Femur (tissue), 1 donor: Measurements from ENCODE around the gene C12orf75.
A peak's percentile ranks its signal among the peaks of the same experiment; 100 is the strongest.
"Not testable (repeated sequence)": the region's sequence is repeated elsewhere in the genome, so short reads cannot be mapped to it uniquely, and the experiment has no call there.

Experiments used
- DNase-seq: peaks from one replicate; pipeline ENCODE4 v3.0.0-alpha.2; 2017

Gene C12orf75

DNA sequence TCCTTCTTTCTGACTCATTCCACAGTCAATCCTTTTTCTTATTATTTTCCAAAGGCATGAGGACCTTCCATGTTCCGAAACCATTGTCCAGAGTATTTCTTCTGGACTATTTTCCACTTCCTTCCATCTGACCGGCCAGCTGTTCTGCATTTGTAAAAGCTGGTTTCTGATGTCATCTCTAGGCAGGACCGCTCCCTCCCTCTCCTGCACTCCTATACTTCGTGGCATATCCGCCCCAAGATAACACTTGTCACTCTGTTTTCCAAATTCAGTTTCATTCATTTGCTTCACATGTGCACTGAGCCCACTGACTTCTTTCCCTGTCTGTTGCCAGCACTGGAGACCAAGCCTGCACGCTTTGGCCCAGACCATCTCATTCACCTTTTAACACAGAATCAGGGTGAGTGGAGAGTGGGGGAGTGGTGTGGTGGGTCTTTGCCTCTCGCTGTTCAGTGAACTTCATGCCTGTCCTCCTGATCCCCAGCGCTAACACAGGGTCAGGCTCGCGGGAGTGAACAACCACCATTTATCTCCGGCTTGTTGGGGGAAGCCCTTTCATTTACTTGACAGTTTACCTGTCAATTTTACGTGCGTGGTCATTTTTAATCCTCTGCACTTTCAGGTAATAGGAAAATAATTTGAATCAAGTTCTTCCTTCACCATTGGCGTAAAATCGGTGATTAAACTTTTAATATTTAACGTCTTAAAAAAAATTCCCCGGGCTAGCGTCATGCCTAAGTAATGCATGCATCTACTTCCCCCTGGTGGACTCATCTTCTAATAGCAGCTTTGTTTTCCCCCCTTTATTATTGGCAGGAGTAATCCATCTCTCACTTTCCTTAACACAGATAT lies 52.5 kb downstream of the C12orf75 start:
- peak; percentile 50 for DNase-seq

DNA sequence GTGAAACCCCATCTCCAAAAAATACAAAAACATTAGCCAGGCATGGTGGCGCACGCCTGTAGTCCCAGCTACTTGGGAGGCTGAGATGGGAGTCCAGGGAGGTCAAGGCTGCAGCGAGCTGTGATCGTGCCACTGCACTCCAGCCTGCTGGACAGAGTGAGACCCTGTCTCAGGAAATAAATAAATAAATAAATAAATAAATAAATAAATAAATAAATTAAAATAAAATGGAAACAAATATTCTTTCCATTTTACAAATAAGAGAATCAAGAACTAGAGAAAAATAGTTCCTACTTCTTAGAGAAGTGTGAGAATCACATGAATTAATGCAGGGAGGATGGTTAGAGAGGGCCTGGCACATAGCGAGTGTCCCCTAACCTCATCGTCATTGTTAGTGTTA lies 53.7 kb downstream of the C12orf75 start:
- no peak for DNase-seq

DNA sequence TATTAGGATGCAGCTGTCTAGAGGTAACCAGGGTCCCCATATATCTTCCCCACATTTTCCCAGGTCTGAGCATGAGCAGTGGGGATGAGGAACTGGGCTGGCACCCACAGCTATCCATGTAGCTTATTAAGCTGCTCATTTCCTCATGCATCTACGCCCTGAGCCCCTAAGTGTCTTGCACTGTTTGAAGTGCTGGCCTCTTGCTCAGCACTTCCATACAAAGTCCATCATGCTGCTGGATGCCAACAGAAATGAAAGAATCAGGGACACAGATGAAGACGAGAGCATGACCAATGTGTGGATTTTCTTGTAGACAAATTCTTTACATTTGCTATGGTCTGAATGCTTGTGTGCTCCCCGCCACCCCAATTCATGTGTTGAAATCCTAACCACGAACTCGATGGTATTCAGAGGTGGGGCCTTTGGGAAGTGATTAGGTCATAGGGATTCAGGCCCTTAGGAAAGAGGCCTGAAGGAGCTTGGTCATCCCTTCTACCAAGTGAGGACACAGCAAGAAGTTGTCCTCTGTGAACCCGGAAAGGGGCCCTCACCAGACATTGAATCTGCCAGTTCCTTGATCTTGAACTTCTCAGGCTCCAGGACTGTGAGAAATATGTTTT lies 54.5 kb downstream of the C12orf75 start:
- DNase-seq: no peak

DNA sequence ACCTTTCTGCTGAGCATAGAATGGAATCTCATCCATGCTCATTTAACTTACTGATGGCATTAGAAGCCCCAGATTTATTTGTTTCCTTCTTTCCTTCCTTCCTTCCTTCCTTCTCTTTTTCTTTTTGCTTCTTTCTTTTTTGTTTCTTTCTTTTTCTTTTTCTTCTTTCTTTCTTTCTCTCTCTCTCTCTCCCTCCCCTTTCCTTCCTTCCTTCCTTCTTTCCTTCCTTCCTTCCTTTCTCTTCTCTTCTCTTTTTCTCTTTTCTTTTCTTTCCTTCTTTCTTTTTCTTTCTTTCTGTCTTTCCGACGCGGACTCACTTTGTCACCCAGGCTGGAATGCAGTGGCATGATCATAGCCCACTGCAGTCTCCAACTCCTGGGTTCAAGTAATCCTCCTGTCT lies 55.9 kb downstream of the C12orf75 start:
- DNase-seq: no peak

DNA sequence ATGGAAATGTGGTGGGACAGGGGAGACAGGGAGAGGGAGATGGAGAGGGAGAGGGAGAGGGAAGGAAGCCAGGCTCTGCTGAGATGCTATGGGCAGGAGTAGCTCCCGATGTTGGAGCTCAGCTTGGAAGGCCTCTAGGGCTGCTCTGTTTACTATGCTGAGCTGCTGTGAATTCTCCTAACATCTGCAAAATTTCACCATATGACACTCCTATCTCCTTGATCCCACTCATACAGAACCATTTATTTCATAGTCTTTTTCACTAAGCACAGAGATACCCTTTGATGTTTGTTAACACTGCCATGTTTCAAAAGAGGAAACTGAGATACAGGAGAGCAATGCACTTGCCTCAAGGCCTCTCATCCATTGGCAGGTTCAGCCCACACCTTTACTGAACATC lies 60.7 kb downstream of the C12orf75 start:
- DNase-seq: no peak

DNA sequence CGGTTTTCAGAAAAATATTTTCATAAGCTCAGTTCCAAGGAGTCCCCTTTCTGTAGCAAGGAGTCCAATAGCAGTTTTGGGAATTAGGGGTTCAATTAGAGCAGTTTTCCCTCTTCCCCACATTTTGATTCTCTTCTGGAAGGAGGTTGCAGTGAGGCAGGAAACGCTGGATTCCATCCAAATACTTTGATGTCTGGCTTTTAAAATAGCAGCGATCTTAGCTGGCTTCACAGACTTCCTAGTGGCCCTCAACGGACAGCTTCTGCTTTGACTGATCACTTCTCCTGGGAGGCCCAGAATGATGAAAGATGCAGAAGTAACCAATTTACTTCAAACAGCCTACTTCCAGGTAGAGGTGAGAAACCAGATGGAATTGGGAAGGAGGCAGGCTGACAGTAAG lies 63.1 kb downstream of the C12orf75 start:
- DNase-seq: peak; percentile 55

DNA sequence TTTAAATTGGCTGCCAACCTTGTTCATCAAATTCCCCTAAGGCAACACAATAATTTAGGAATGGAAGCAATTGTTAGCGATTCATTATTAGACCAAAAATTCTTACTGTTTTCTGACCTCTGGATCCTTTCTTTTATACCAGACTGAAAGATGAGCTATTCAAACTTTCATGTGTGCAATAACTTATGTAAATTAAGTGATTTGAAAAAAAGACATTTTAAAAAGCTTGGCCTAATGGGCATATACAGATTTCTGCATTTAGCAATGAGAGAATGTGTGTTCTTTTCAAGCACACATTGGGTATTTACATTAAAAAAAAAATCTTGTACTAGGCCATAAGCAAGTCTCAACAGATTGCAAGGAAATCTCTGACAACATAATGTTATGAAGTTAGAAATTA lies 65.5 kb downstream of the C12orf75 start:
- no peak for DNase-seq

DNA sequence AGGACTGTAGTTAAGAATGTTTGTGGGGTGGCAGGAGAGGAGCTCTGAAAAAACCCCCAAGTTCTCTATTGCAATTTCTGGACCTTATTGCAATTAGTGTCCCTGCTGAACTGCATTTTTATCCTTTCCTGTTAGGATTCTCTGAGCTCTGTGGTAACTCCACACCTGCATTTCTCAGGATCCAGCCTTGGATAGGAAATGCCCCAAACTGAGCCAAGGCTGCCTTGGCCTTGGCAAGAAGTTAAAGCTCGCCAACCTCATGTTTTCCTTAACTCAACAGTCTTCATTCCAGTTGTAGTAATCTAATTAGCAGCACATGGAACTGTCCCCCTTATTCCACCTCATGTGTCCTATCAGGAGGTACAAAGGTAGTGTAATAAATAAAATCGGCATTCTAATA lies 66.5 kb downstream of the C12orf75 start:
- DNase-seq: no peak

DNA sequence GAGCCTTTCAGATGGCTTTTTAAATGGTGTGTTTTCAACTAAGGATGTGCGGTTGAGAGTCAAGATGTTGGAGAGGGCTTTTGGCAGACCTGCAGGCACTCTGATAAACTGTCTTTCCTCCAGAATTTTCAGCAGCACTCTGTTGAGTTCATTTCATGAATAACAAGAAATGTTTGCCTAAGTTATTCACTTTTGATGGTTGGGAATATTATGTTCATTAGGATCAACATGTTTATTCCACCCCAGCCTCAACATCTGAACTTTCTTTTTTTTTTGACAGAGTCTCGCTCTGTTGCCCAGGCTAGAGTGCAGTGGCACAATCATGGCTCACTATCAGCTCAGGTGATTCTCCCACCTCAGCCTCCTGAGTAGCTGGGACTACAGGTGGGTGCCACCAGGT lies 68.4 kb downstream of the C12orf75 start:
- DNase-seq: no peak

DNA sequence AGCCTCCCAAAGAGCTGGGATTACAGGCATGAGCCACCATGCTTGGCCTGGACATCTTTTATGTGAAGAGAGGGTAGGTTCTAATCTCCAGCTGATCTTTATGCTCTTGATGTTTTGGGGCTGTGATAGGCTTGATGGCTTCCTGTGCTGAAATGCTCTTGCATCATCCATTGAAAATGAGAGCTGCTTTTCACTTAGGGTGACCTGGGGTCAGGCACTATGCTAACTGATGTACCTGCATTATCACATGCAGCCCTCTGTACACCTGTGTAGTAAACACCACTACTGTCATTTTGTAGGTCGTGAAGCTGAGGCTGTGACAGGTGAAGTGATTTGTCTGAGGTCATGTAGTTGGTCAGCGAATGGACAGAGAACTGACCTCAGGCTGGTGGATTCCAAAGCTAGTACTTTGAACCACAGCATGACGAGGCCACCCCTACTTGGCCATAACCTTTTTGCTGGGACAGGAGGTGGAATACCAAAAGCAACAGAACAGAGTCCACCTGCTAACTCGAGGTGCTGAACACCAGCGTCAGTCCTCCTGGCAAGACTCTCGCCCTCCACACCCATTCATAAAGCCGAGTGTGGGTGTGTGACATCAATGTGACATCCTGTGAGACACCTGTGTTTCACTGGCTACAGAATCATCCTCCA lies 69.1 kb downstream of the C12orf75 start:
- no peak for DNase-seq

DNA sequence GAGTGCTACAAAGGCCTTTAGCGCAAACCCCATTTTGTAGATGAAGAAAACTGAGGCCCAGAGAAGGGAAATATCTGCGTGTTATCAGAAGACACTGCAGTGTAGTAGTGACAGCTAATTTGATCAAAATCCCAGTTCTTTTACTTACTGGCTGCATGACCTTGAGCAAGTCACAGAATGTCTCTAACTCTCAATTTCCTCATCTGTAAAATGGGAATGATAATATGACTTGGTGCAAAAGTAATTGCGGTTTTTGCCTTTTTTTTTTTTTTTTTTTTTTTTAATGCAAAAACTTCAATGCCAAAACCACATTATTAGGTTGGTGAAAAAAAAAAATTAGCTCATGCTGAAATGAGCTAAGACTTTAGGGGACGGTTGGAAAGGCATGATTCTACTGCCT lies 69.7 kb downstream of the C12orf75 start:
- DNase-seq: no peak

DNA sequence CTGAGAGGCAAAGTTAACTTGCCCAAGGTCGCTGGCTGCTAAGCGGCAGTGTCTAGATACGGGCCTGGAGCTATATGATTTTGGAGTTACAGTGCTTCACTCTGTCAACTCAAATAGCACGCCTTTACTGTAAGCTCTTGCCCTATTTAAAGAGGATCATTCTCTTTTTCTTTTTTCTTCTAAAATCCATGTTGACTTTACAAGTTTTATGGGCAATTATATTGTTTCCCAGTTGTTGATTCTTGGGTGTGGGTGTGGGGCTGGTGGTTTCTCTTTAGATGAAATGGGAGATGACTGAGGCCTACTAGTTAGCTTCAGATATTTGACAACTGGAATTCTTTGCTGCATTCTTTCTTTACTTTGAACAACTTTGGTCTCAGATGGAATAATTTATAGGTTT lies 70.7 kb downstream of the C12orf75 start:
- no peak for DNase-seq

DNA sequence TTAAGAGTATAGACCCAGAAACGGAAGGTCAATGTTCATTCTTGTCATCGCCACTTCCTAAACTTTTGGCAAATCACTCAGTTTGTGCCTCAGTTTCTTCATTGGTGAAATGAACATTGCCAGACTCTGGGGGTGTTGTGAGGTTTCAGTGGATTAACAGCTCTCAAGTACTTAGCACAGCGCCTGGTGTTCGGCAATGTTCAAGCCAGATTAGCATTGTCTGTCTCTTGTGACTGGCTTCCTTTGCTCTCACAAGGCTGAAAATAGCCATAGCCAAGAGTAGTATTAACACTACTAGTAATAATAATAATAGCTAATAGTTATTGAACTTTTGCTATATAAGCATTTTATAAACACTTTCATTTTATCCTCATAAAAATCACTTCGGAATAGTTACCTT lies 71.9 kb downstream of the C12orf75 start:
- no peak for DNase-seq

DNA sequence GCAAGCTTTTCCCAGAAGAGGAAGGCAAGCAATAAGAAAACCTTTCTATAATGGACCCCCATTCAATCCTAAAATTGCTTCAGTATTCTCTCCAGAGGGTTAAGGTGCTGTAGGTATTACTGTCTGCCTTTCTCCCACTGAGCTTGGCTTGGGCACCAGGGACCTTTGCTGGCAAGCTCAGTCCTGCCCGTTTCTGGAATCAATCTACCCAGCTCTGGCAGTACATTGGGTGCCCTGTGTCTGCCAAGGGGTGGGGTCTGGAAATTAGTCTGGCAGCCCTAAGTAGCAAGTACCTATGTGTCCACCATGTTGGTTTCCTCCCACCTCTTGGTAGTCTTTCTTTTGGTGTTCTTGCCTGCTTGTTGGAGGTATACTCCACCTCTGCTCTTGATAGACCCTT lies 72.6 kb downstream of the C12orf75 start:
- DNase-seq: no peak

DNA sequence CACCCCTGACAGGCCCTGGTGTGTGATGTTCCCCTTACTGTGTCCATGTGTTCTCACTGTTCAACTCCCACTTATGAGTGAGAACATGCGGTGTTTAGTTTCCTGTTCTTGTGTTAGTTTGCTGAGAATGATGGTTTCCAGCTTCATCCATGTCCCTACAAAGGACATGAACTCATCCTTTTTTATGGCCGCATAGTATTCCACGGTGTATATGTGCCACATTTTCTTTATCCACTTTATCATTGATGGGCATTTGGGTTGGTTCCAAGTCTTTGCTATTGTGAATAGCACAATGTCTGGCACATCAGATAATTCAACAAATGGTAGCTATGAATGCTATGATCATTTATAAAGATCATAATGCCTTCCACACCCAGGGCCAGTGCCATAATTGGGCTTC lies 73.6 kb downstream of the C12orf75 start:
- DNase-seq: not testable (repeated sequence)

DNA sequence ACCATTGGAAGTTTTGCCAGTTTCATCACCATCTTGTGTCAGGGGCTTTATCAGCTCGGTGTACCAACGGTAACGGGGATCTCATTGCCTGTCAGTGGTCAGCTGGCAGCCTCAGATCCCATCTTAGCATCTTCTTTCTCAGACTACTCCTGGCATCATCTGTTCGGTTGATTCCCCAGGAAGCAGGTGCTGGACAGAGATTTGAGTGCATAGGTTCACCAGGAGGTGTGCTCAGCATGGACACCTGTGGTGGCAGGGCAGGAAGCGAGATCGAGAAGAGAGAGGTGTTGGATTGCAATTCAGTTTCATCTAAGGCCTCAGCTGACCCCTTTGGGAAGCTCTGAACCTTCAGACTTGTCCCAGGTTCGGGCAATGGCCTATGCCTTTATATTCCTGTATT lies 76.0 kb downstream of the C12orf75 start:
- DNase-seq: no peak

DNA sequence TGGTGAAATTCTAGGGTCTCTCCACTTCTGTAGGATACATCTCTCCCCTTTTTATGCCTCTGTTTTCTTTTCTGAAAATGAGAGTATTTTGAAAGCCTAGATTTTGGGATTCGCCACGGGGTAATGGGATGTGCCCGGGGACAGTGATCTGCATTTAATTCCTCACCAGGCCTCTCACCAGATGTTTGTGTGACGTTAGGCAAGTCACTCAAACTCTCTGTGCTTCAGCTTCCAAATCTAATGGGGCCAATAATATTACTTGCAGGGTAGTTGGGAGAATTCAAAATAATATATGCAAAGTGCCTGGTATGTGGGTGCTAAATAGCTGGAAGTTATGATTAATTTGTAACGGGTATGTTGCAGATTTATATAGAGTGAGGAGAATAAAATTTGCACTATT lies 78.8 kb downstream of the C12orf75 start:
- no peak for DNase-seq

DNA sequence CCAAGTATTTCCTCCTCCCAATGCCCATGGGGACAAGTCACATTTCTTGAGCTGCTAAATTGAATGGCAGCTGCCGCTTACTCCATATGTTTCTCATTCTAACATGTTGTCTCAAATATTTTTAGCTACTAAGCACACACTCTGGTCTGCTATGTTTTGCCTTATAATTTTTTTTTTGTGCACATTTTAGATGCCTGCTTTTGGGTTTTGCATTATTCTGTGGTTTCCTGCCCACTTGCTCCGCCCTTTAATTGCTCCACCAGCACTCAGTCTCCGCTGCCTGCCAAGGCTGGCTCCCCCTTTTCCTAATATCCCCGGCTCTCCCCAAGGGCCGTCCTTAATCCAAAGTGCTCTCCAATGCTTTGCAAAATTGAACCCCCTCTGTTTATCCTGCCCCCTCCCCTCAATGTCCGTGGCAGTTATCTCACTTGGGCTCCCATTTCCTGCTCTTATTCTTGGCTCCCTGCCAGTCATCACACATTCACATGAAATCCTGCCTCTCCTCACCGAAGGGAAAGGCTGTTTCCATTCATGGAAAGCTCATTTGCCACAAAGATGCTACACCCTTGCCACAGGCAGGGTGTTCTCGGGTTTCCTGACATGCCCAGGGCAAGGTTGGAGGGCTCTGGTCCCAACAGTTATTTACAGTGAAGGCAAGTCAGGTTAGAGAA lies 79.4 kb downstream of the C12orf75 start:
- DNase-seq: peak; percentile 87

DNA sequence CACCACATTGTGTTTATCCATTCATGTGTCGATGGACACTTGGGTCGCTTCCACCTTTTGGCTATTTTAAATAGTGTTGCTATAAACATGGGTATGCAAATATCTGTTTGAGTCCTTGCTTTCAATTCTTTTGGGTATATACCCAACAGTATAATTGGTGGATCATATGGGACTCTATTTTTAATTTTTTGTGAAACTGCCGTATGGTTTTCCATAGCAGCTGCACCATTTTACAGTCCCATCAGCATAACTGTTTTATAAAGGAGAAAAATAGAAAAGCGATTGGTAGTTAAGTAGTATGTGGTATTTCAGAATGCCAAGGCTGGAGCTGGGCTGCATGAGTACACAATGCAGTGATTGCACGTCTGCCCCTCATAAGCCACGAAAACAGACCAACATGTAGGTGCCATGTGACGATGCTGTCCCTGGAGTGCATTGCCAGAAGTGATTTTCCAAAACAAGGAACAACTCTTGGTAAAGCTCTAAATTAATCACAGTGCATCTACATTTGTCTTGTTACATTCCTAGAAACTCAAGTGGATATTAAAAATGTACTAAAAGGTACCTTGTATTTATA lies 83.5 kb downstream of the C12orf75 start:
- DNase-seq: no peak

DNA sequence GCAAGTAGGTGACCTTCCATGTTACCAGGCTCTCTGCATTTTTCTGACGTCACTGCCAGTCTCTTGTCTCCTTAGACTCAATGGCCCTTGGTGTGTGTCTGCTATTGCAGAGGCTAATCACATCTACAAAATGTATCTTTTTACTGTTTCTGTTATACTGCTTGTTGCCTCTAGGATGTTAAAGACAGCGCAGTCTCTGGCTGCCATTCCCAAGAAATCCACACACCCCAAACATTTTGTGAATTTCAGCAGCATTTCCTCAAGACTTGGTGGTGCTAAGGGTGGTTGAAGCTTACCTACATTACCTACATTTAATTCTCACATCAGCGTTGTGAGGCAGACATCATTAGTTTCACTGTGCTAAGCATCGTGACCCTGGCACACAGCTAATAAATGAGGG lies 87.2 kb downstream of the C12orf75 start:
- no peak for DNase-seq

DNA sequence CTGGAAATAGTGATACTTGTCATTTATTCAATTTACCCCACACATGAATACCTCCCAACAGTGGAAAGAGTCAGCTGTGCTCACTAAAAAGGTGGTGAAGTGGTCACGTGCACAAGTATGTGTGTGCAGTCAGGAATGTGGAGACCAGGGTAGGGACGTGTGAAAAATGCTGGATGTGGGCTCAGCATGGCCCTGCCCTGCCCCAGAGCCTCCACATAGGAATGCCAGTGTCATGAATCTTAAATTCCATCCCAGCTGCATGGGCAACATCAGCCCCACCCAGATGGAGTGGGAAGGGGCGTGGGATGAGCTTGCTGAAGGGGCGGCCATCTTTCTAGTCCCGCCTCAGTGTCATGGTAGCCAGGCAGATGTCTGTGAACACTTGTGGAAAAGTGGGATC lies 87.7 kb downstream of the C12orf75 start:
- no peak for DNase-seq

DNA sequence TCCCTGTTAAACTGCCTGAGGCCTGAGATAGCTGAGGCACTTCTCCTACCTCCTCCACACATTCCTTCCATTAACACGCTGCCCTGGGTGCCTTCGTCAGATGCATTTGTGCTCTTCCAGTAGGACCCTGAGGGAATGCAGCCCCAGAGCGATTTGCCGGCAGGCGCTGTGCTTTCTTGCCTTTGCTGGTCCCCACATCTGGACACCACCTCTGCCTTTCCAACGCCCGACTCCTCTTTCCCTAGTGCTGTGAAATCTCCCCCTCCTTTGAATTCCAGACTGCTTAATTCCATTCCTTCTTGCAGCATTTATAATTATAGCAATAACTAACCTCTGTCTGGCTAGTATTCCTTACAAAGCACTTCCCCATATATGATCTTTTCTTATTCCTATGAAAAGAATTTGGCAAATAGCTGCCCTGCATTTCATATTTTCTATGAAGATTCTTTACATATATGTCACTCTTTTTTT lies 88.4 kb downstream of the C12orf75 start:
- DNase-seq: no peak

DNA sequence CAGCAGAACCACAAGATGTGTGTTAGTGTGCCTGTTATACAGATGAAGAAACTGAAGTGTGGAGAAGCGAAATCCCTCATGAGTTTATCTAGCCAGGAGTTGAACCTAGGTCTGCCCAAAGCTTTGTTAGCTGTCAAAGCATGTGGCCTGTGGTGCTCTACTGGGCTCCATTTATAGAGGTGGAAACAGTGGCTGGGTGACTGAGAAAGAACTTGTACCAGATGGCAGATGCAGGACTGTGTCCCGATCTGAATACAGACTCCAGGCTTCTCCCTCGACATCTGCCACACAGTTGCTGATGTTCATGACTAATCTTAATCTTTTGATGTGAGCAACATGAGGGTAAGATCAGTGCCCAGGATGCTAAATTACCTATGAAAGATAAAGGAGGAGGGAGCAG lies 89.1 kb downstream of the C12orf75 start:
- DNase-seq: no peak
